HUES6 (cell line): ENCODE data around the gene EPS8.

Experiments
- H3K27ac ChIP-seq: 2 replicates; pipeline ENCODE4 v1.7.0; 2013; ENCODE audit warnings: low read depth, mild to moderate bottlenecking, low read length, inconsistent platforms
- H3K27me3 ChIP-seq: 2 replicates; pipeline ENCODE4 v1.6.1; 2013; ENCODE audit warnings: low read length; ENCODE audit not compliant: control insufficient read depth, insufficient read depth
- H3K36me3 ChIP-seq: 2 replicates; pipeline ENCODE4 v1.6.1; 2013; ENCODE audit warnings: low read length; ENCODE audit not compliant: control insufficient read depth, insufficient read depth
- H3K4me1 ChIP-seq: 2 replicates; pipeline ENCODE4 v1.6.1; 2013; ENCODE audit warnings: low read length; ENCODE audit not compliant: control insufficient read depth, insufficient read depth
- H3K4me3 ChIP-seq: 2 replicates; pipeline ENCODE4 v1.5.1; 2013; ENCODE audit warnings: low read depth, low read length
- H3K9ac ChIP-seq: one replicate; pipeline ENCODE4 v1.6.1; 2013; ENCODE audit warnings: mild to moderate bottlenecking, low read length
- H3K9me3 ChIP-seq: 2 replicates; pipeline ENCODE4 v1.6.1; 2013; ENCODE audit warnings: low read depth, low read length; ENCODE audit not compliant: control insufficient read depth, insufficient read depth

Gene EPS8

DNA sequence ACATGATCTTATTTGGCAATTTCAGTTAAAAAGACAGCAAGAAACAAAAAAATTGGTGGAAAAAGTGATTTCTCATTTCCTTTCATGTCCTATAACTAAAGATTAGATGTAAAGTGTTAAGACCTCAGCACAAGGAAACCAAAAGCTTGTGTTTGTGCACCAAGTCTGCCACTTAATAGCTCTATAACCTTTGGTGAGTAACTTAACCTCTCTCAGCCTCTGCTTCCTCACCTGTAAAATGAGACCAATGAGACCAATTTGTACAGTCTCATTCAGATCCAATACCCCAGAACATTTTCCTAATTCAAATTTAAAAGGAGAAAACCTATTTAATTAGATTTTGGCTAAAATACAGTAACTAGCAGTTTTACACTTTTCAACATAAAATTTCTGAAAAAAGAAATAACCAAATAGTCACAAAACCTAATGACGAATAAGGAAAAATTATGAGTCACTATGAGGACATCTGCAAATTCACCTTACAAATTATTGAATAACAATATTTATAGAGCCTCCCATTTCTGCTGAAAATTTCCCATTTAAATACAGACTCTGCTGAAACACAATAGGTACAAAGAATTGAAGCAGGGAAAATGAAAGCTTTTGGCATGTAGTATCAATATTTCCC lies 71.1 kb downstream of the EPS8 start:
- Histone ChIP-seq H3K9ac (no peak overlapping the region), H3K36me3 (no peaks in the 10 kb centered on the region), H3K4me1 (no peaks in the 10 kb centered on the region), H3K4me3 (no peak overlapping the region), H3K27me3 (no peaks in the 10 kb centered on the region), H3K27ac (no peak overlapping the region), H3K9me3 (no peaks in the 10 kb centered on the region)

DNA sequence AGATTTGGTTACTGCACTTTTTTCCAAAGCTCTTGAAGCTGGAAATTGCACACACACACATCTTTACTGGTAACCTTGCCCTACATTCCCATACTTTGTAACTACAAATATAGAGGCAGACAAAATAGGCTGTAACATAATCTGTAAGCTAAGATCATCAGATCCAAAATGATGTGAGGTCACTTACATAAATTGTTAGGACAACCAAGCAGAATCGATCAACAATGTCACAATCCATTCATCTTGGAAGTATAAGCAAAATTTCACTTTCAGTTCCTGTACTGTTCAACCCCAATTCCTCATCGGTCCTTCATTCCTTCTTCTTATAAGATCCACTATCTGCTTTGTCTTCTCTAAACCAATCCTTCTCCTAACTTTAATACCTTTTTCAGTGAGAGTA lies 72.6 kb downstream of the EPS8 start:
- no peaks in the 10 kb centered on the region for H3K4me1 ChIP-seq
- H3K36me3 ChIP-seq, result no peaks in the 10 kb centered on the region
- H3K9ac ChIP-seq, result no peak overlapping the region
- no peak overlapping the region for H3K27ac ChIP-seq
- no peak overlapping the region for H3K4me3 ChIP-seq
- no peaks in the 10 kb centered on the region for H3K9me3 ChIP-seq
- no peaks in the 10 kb centered on the region for H3K27me3 ChIP-seq

DNA sequence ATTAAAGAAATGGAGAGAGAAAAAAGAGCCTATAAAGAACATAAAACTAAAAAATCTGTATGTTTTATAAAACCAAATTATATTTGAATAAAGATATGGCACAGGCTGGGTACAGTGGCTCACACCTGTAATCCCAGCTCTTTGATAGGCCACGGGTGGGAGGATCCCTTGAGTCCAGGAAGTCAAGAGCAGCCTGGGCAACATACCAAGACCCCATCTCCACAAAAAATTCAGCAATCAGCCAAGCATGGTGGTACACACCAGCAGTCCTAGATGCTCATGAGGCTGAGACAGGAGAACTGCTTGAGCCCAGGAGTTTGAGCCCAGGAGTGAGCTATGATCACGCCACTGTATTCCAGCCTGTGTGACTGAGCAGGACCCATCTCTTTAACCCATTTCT lies 74.9 kb downstream of the EPS8 start:
- peaks cover 6% of the 10 kb centered on the region for H3K4me1 ChIP-seq
- H3K27me3 ChIP-seq, result no peaks in the 10 kb centered on the region
- H3K4me3 ChIP-seq, result no peak overlapping the region
- no peak overlapping the region for H3K9ac ChIP-seq
- H3K36me3 ChIP-seq, result no peaks in the 10 kb centered on the region
- no peak overlapping the region for H3K27ac ChIP-seq
- no peaks in the 10 kb centered on the region for H3K9me3 ChIP-seq

DNA sequence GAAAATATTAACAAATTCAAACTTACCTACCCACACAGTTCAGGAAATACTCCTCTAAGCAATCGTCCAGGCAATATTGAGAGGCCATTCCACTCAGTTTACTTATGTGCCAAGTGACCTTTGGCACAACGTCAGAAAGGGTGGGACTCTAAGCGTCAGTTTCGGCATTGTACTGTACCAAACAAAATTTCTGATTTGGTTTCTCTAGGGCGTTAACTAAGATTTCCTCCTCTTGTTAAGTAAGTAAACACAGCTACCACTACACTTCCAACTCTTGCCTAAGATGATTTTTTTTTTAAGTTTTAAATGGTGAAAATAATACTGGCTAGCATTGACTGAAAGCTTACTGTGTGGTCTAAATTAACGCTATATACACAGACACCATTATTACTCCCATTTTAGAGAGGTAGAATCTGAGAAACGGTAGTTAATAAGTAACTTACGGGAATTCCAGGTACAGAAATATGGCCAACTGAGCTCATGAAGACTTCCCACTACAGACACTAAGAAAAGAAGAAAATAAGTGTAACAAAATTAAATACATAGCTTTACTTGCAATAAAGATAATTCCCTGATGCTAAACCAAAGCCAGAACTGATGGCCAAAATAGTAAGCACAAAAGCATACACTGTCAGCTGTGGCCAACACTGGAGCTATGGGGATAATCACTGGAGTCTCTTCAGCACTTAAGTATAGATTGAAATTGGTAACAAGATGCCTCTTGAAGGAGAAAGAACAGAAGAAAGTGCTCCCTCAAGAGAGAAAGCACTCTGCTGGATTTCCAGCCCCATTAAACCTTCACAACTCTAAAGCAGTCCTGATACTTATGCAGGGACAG lies 76.1 kb downstream of the EPS8 start:
- no peaks in the 10 kb centered on the region for H3K9me3 ChIP-seq
- H3K27ac ChIP-seq, result no peak overlapping the region
- no peak overlapping the region for H3K4me3 ChIP-seq
- H3K36me3 ChIP-seq, result no peaks in the 10 kb centered on the region
- no peaks in the 10 kb centered on the region for H3K27me3 ChIP-seq
- H3K9ac ChIP-seq, result no peak overlapping the region
- peaks cover 7% of the 10 kb centered on the region for H3K4me1 ChIP-seq

DNA sequence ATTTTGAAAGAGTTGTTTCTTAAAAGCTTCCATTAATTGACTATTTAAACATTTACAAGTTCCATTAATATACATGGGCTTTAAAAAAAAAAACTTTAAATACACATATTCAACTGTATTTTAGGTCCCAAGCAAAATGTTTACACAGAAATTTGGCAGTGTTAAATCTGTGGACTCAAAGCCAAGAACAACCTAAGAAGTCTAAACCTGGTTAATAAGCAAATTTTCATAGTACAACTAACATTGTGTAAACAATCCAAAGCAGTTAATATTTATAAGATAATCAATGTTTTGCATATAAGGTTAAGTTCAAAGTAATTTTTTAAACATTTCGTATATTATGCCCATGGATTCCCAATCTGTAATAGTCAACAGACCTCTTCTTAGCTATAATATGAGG lies 77.0 kb downstream of the EPS8 start:
- Histone ChIP-seq H3K27me3 (no peaks in the 10 kb centered on the region), H3K4me1 (peaks cover 7% of the 10 kb centered on the region), H3K36me3 (no peaks in the 10 kb centered on the region), H3K27ac (no peak overlapping the region), H3K9ac (no peak overlapping the region), H3K9me3 (no peaks in the 10 kb centered on the region), H3K4me3 (no peak overlapping the region)

DNA sequence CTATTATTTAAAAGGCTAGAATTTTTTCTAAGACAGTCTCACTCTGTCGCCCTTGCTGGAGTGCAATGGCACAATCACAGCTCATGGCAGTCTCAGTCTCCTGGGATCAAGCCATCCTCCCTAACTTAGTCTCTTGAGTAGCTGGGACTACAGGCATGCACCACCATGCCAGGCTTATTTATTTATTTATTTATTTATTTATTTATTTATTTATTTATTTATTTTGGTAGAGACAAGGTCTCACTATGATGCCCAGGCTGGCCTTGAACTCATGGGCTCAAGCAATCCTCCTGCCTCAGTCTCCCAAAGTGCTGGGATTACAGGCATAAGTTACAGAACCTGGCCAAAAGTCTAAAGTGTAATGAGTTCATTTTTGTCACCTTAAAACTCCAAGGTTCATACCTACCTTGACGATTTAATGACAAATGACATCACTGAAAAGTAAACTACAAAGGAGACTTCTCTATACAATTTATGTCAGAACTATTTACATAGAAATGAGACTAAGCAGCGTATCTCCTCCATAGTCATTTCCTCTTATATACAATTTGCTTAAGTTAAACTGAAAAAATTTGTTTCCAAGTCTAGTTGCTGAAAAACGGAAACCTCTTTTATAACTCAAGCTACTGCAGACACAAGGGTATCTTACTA lies 78.2 kb downstream of the EPS8 start:
- H3K9me3 ChIP-seq, result no peaks in the 10 kb centered on the region
- no peaks in the 10 kb centered on the region for H3K27me3 ChIP-seq
- H3K36me3 ChIP-seq, result no peaks in the 10 kb centered on the region
- peaks cover 11% of the 10 kb centered on the region for H3K4me1 ChIP-seq
- no peak overlapping the region for H3K9ac ChIP-seq
- H3K27ac ChIP-seq, result no peak overlapping the region
- no peak overlapping the region for H3K4me3 ChIP-seq

DNA sequence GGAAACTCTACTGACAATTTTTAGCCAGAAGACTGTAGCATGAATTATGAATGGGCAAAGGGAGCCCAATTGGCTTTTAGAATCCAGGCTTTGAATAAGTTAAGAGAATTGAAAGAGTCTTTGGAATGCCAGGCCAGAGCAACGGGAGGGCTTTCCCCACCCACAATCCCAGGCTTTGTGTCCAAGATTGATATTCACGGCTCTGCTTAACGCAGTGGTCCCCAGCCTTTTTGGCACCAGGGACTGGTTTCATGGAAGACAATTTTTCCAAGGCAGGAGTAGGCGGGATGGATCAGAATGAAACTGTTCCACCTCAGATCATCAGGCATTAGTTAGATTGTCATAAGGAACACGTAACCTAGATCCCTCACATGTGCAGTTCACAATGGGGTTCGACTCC lies 79.6 kb downstream of the EPS8 start:
- Histone ChIP-seq H3K4me1 (peaks cover 13% of the 10 kb centered on the region), H3K27ac (peak overlapping the region; percentile 34; the same call in 1 of the 2 replicates), H3K27me3 (no peaks in the 10 kb centered on the region), H3K36me3 (no peaks in the 10 kb centered on the region), H3K9ac (no peak overlapping the region), H3K4me3 (no peak overlapping the region), H3K9me3 (no peaks in the 10 kb centered on the region)

DNA sequence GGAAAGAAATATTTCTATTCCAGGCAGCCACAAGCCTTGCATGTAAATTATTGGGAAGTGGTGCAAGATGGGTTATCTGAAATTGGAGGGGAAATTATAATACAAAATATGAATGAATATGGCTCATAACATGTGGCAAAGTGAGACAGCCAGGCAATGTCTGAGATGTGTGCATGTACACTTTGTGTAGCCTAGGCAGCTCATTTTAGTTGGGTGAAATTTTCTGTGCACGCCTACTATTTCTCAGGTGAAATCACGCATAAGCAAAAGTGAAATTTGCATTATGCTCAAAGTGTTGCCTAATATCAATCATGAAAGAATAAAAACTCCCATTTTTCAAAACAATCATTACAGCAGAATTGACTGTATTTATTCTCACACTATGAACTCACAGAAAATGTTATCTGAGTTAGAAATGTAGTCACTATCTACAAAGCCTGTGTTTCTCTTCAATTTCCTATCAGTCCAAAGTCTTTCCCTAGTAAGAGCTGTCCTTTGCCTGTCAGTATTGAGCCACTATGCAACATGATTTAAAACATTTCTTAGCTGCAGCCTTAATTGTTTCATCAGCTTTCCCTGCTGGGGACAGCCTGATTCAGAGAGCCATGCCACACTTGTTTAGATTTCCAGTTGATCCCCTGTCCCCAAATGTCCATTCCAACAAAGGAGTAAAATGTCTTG lies 80.7 kb downstream of the EPS8 start:
- no peaks in the 10 kb centered on the region for H3K9me3 ChIP-seq
- H3K4me1 ChIP-seq, result peaks cover 13% of the 10 kb centered on the region
- no peak overlapping the region for H3K9ac ChIP-seq
- no peaks in the 10 kb centered on the region for H3K27me3 ChIP-seq
- no peak overlapping the region for H3K4me3 ChIP-seq
- no peaks in the 10 kb centered on the region for H3K36me3 ChIP-seq
- H3K27ac ChIP-seq, result peak overlapping the region; percentile 34; the same call in 1 of the 2 replicates

DNA sequence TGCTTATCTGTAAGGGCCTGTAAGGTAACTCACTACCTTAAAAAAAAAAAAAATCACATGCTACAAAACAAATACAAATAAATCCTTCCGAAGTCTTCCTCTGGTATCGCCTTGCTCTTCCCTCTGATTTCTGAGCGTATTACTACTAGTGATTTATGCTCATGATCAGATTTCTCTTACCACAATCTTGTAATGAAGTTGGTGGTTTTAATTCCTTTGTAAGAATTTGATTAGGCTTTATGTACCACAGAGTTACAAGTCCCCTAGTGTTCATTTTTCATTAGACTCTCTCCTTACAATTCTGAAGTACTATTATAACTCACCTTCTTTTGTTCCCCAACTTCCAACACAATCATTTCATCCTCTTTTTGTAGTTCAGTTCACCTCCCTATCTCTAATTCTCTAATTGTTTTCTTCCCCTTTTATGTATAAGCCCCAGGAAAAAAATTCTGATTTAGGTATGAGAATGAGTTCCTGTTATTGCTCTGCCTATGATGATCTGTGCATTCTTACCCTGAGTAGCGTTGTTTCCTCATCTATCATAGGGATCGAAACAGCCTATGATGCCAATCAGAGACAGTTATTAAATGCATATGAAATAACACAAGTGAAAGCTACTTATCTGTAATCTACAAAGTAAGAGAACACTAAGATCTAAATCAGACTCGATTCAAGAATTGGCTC lies 81.5 kb downstream of the EPS8 start:
- H3K27me3 ChIP-seq, result no peaks in the 10 kb centered on the region
- H3K4me3 ChIP-seq, result no peak overlapping the region
- H3K36me3 ChIP-seq, result no peaks in the 10 kb centered on the region
- no peak overlapping the region for H3K9ac ChIP-seq
- peaks cover 13% of the 10 kb centered on the region for H3K4me1 ChIP-seq
- no peak overlapping the region for H3K27ac ChIP-seq
- no peaks in the 10 kb centered on the region for H3K9me3 ChIP-seq

DNA sequence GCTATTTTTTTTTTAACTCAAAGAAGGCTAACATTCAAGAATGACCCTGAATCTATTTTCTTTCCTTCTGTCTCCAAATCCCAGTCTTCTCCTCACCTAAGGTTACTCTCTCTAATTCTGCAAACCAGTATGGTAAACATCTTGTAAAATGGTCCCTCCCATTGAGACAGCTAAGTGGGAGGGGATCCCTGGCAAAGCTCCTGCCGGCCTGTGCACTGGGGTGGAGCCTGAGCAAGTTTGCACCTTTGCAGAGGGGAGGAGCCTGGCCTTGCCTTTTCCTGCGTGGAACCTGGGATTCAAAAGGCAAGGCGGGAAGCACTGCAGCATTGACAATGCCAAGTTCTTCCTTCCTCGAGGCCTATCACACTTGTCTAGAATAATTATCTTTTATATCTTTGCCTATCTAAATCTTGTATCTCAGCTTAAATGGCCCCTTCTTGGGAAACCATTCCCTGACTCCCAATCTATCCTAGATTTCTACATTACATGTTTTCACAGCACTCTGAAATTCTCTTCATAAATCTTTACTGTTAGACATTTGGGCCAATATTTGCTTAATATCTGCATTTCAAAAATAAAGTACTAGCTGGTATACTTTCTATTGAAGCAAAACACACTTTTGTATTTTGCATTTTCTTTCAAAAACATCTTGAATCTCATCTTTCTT lies 83.0 kb downstream of the EPS8 start:
- Histone ChIP-seq H3K4me1 (peaks cover 13% of the 10 kb centered on the region), H3K4me3 (no peak overlapping the region), H3K27ac (no peak overlapping the region), H3K36me3 (no peaks in the 10 kb centered on the region), H3K27me3 (no peaks in the 10 kb centered on the region), H3K9me3 (no peaks in the 10 kb centered on the region), H3K9ac (no peak overlapping the region)
